IMR-90 (cell line): Measurements from ENCODE around the gene GGNBP2. TPM values are rescaled to one million over a fixed set of nuclear protein-coding genes. Genes with fewer than 3 reads are reported as not detected.

Source experiments
- ATAC-seq: fragments of 200-7000 bp; cut with Tn5 transposase; 2 replicates; pipeline ENCODE4 v1.9.1; 2020; ENCODE audit warnings: low read depth, mild to moderate bottlenecking, moderate library complexity
- BruUV-seq: library from RNA; stranded (reverse); fragments of 400-500 nt; replicated peaks from 2 replicates; lab custom pipeline; 2021; lab: Mats Ljungman, UMichigan
- CTCF ChIA-PET: fragments of 300-600 bp; formaldehyde crosslinking; extraction: SDS; loops from one replicate; lab custom pipeline; 2021; ENCODE audit warnings: antibody characterized with exemption; lab: Yijun Ruan, JAX
- POLR2A ChIA-PET: fragments of 300-600 bp; sonication (Branson Sonifier 250); formaldehyde crosslinking; loops from one replicate; lab custom pipeline; 2022; ENCODE audit warnings: antibody characterized with exemption; ENCODE audit not compliant: unreplicated experiment; lab: Charles Lee
- DNase-seq: peaks from one replicate; pipeline ENCODE4 v3.0.0; 2013
- H2AFZ ChIP-seq: replicated peaks from 2 replicates; pipeline ENCODE3; 2013; ENCODE audit warnings: low read length, mild to moderate bottlenecking; ENCODE audit not compliant: poor library complexity
- H2AK5ac ChIP-seq: 2 replicates; pipeline ENCODE4 v1.6.1; 2013; ENCODE audit warnings: low read depth, low read length, inconsistent platforms
- H2AK9ac ChIP-seq: replicated peaks from 2 replicates; pipeline ENCODE3; 2013; ENCODE audit warnings: mild to moderate bottlenecking, low read depth, low read length, moderate library complexity; ENCODE audit not compliant: poor library complexity
- H2BK120ac ChIP-seq: 2 replicates; pipeline ENCODE4 v1.6.1; 2013; ENCODE audit warnings: low read depth, low read length, inconsistent platforms
- H2BK15ac ChIP-seq: 3 replicates; pipeline ENCODE4 v1.6.1; 2013; ENCODE audit warnings: low read depth, low read length, inconsistent platforms
- H2BK20ac ChIP-seq: 2 replicates; pipeline ENCODE4 v1.6.1; 2013; ENCODE audit warnings: low read depth, mild to moderate bottlenecking, inconsistent platforms, low read length, moderate library complexity
- H2BK5ac ChIP-seq: 2 replicates; pipeline ENCODE4 v1.6.1; 2013; ENCODE audit warnings: mild to moderate bottlenecking, low read depth, low read length, inconsistent platforms; ENCODE audit not compliant: poor library complexity, severe bottlenecking
- H3K14ac ChIP-seq: replicated peaks from 2 replicates; pipeline ENCODE4 v1.6.1; 2013; ENCODE audit warnings: low read depth, low read length, inconsistent platforms
- H3K18ac ChIP-seq: 2 replicates; pipeline ENCODE4 v1.6.1; 2013; ENCODE audit warnings: low read depth, low read length, control low read depth
- H3K23ac ChIP-seq: 2 replicates; pipeline ENCODE4 v1.6.1; 2013; ENCODE audit warnings: low read depth, low read length, inconsistent platforms
- H3K27ac ChIP-seq: 2 replicates; pipeline ENCODE4 v1.5.1; 2013; ENCODE audit warnings: mild to moderate bottlenecking, control low read depth, low read length; ENCODE audit not compliant: insufficient read depth
- H3K27me3 ChIP-seq: 2 replicates; pipeline ENCODE4 v1.6.1; 2013; ENCODE audit warnings: low read length; ENCODE audit not compliant: control insufficient read depth, insufficient read depth
- H3K36me3 ChIP-seq: 2 replicates; pipeline ENCODE4 v1.6.1; 2013; ENCODE audit warnings: low read length, mixed read lengths; ENCODE audit not compliant: control insufficient read depth, insufficient read depth
- H3K4ac ChIP-seq: 2 replicates; pipeline ENCODE4 v1.6.1; 2013; ENCODE audit warnings: low read depth, low read length, inconsistent platforms
- H3K4me1 ChIP-seq: 2 replicates; pipeline ENCODE4 v1.6.1; 2013; ENCODE audit warnings: low read length, mixed read lengths; ENCODE audit not compliant: control insufficient read depth, insufficient read depth
- H3K4me2 ChIP-seq: 2 replicates; pipeline ENCODE4 v1.6.1; 2013; ENCODE audit warnings: low read depth, mild to moderate bottlenecking, control low read depth, low read length, moderate library complexity
- H3K4me3 ChIP-seq: 2 replicates; pipeline ENCODE4 v1.5.1; 2013; ENCODE audit warnings: low read depth, mild to moderate bottlenecking, control low read depth, low read length, moderate library complexity; ENCODE audit not compliant: insufficient read depth
- H3K56ac ChIP-seq: 2 replicates; pipeline ENCODE4 v1.6.1; 2013; ENCODE audit warnings: low read length, inconsistent platforms; ENCODE audit not compliant: insufficient read depth; ENCODE audit errors: extremely low read depth
- H3K79me1 ChIP-seq, 2 experiments: 2 replicates each; pipeline ENCODE4 v1.6.1; 2013; ENCODE audit warnings: low read length in 2 of 2, inconsistent platforms in 1 of 2, low read depth in 1 of 2
- H3K9ac ChIP-seq: 2 replicates; pipeline ENCODE4 v1.6.1; 2013; ENCODE audit warnings: low read depth, low read length, control low read depth
- H3K9me1 ChIP-seq: 2 replicates; pipeline ENCODE4 v1.6.1; 2013; ENCODE audit warnings: low read length, inconsistent platforms; ENCODE audit not compliant: insufficient read depth
- H3K9me3 ChIP-seq: 2 replicates; pipeline ENCODE4 v1.6.1; 2013; ENCODE audit warnings: low read length; ENCODE audit not compliant: control insufficient read depth, insufficient read depth
- H4K20me1 ChIP-seq: 2 replicates; pipeline ENCODE4 v1.6.1; 2013; ENCODE audit warnings: low read length, inconsistent platforms; ENCODE audit not compliant: insufficient read depth
- H4K5ac ChIP-seq: 2 replicates; pipeline ENCODE4 v1.6.1; 2013; ENCODE audit warnings: mild to moderate bottlenecking, low read depth, low read length, control low read depth
- H4K8ac ChIP-seq, 2 experiments: 2 replicates each; pipeline ENCODE4 v1.6.1; 2013; ENCODE audit warnings: low read depth in 2 of 2, low read length in 2 of 2, control low read depth in 1 of 2, inconsistent platforms in 1 of 2
- H4K91ac ChIP-seq: 2 replicates; pipeline ENCODE4 v1.6.1; 2013; ENCODE audit warnings: low read depth, low read length, inconsistent platforms; ENCODE audit not compliant: insufficient read depth
- BHLHE40 ChIP-seq: fragments of 150-350 bp; IDR thresholded peaks from 2 replicates; pipeline ENCODE4 v1.6.1; 2016; ENCODE audit warnings: mild to moderate bottlenecking, low read depth, low read length
- CEBPB ChIP-seq: IDR thresholded peaks from 2 replicates; pipeline ENCODE4 v1.6.1; 2012; ENCODE audit warnings: low read depth, low read length, improper control_type of control experiment
- CHD1 ChIP-seq: IDR thresholded peaks from 2 replicates; pipeline ENCODE4 v1.6.1; 2012; ENCODE audit warnings: low read depth, low read length, improper control_type of control experiment
- FOS ChIP-seq: fragments of 150-350 bp; IDR thresholded peaks from 2 replicates; pipeline ENCODE4 v1.6.1; 2016; ENCODE audit warnings: low read depth, low read length
- MAFK ChIP-seq: IDR thresholded peaks from 2 replicates; pipeline ENCODE4 v1.6.1; 2012; ENCODE audit warnings: low read depth, low read length, improper control_type of control experiment
- MAZ ChIP-seq: IDR thresholded peaks from 2 replicates; pipeline ENCODE4 v1.6.1; 2012; ENCODE audit warnings: low read depth, mild to moderate bottlenecking, low read length, improper control_type of control experiment, moderate library complexity, borderline replicate concordance
- MXI1 ChIP-seq: IDR thresholded peaks from 2 replicates; pipeline ENCODE4 v1.6.1; 2012; ENCODE audit warnings: low read depth, mild to moderate bottlenecking, low read length, moderate library complexity, borderline replicate concordance
- NFE2L2 ChIP-seq: fragments of 150-350 bp; IDR thresholded peaks from 2 replicates; pipeline ENCODE4 v1.6.1; 2016; ENCODE audit warnings: low read depth, mild to moderate bottlenecking, low read length
- POLR2A ChIP-seq: IDR thresholded peaks from 2 replicates; pipeline ENCODE4 v1.6.1; 2012; ENCODE audit warnings: mild to moderate bottlenecking, low read depth, low read length
- RCOR1 ChIP-seq: IDR thresholded peaks from 2 replicates; pipeline ENCODE4 v1.6.1; 2012; ENCODE audit warnings: mild to moderate bottlenecking, low read length, improper control_type of control experiment; ENCODE audit not compliant: insufficient replicate concordance
- RFX5 ChIP-seq: IDR thresholded peaks from 2 replicates; pipeline ENCODE4 v1.8.0; 2012; ENCODE audit warnings: low read depth, mild to moderate bottlenecking, low read length, moderate library complexity
- WGBS, 2 experiments: methylation state at CpG; one replicate each; pipeline versions ENCODE4 v1.1.5 to v1.1.7; 2013; ENCODE audit warnings: missing lambda C conversion rate in 2 of 2; ENCODE audit not compliant: insufficient read length in 1 of 2; ENCODE audit errors: extremely low coverage in 2 of 2; 5-methylcytosine and 5-hydroxymethylcytosine counted together
- dilution Hi-C: fragments of 300-500 bp; cut with HindIII; formaldehyde crosslinking; loops from one replicate; pipeline ENCODE4 v1.14.3; 2018; ENCODE audit warnings: low sequenced_read_pairs; ENCODE audit not compliant: unreplicated experiment
- in situ Hi-C: fragments of 300-500 bp; cut with MboI; formaldehyde crosslinking; loops from 3 replicates; pipeline ENCODE4 v1.14.3; 2019; ENCODE audit warnings: low sequenced_read_pairs, inconsistent platforms, mixed read lengths
- intact Hi-C: fragments of 100-400 bp; cut with micrococcal nuclease; formaldehyde crosslinking; loops from 2 replicates; pipeline ENCODE4 v1.10.0; 2022
- polyA plus RNA-seq, 3 experiments: library from polyadenylated mRNA; depleted of rRNA; stranded (reverse); fragments of >200 nt; gene quantifications; 2 replicates each; pipeline ENCODE4 v1.2.3, GENCODE V29; 2012; ENCODE audit warnings: low replicate concordance in 1 of 3
- total RNA-seq: library from RNA; depleted of rRNA; stranded (reverse); fragments of >200 nt; gene quantifications from 2 replicates; pipeline ENCODE4 v1.2.3, GENCODE V29; 2012
- TF ChIP-seq, protein P1 (sequence below): conservative IDR thresholded peaks from 2 replicates; pipeline ENCODE4 v1.5.1; 2012; ENCODE audit warnings: mild to moderate bottlenecking, low read depth, low read length, improper control_type of control experiment
- TF ChIP-seq, protein P2 (sequence below): fragments of 150-350 bp; IDR thresholded peaks from 2 replicates; pipeline ENCODE4 v1.6.1; 2016; ENCODE audit warnings: low read depth, mild to moderate bottlenecking, low read length, moderate library complexity, borderline replicate concordance
- TF ChIP-seq, protein P3 (sequence below): fragments of 150-350 bp; IDR thresholded peaks from 2 replicates; pipeline ENCODE4 v1.6.1; 2017; ENCODE audit warnings: mild to moderate bottlenecking, antibody characterized with exemption, low read length, low read depth

Gene GGNBP2
- total and polyA plus RNA-seq, 2 of the 4 experiments (the other 2 are of a cell fraction) = 40.7 to 56.2 TPM

DNA sequence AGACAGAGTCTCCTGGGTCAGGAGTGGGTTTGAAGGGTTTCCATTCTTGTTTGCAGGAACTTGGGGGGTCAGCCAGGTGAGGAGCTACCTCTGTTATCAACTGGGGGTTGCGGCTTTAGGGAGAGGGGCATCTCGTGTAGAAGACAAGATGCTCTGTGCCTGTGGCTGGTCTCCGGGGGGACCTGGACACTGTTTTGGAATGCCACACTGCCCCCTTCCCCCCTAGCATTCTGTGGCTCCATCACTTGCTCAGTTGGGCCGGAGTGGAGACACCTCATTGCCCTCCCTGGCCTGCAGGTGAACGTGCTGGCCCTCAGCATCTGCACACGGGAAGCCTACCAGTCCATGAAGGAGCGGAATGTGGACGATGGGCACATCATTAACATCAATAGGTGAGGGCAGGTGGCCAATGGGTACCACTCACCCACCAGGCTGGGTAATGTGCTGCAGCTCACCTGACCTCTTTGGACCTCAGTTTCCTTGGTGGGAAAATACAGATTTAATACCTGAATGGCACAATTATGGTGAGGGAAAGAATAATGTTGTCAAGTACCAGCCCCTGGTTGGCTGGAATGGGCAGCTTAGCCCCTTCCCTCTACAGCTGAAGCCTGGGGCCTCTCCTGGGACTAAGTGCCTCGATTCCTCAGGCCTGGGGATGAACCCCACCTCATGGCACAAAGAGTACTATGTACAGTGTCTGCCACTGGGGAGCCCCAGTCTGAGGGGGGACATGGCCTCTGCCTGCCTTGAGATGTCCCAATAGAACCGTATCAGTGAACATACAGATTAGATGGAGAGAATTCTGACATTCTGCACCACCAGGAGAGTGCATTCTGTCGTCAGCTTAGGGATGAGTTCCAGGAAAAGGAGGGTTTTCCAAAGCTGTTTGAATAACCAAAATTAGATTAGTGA, 53.4 kb downstream of the GGNBP2 start:
- in situ Hi-C loops = no loop called here
- dilution Hi-C loops = no loop called here
- CTCF ChIA-PET = no interaction called here
- Histone ChIP-seq H3K4me3 (no peak overlapping the region), H3K27ac (no peak overlapping the region), H3K23ac (no peak overlapping the region), H4K8ac (no peak overlapping the region), H3K9me1 (peaks cover 20% of the 10 kb centered on the region), H4K5ac (no peak overlapping the region), H3K9me3 (no peaks in the 10 kb centered on the region), H4K91ac (no peak overlapping the region), H2BK20ac (no peak overlapping the region), H2AK5ac (no peak overlapping the region), H3K14ac (no peak overlapping the region), H2BK15ac (no peak overlapping the region), H3K36me3 (no peaks in the 10 kb centered on the region), H3K18ac (no peak overlapping the region), H4K20me1 (no peaks in the 10 kb centered on the region; the same call in 1 of the 2 replicates), H2AFZ (no peak overlapping the region), H3K9ac (no peak overlapping the region), H2BK5ac (no peak overlapping the region), H3K4me1 (peaks cover 6% of the 10 kb centered on the region), H3K27me3 (no peaks in the 10 kb centered on the region), H3K56ac (no peak overlapping the region), H3K79me1 (peaks cover 11 to 54% of the 10 kb centered on the region in 2 experiments; a peak in 3 of 4 replicates), H3K4ac (no peak overlapping the region), H2AK9ac (no peak overlapping the region), H3K4me2 (no peak overlapping the region), H2BK120ac (no peak overlapping the region)
- POLR2A ChIA-PET = no interaction called here
- intact Hi-C loops = no loop called here
- no peak for DNase-seq
- no TSS peak for BruUV-seq
- no peak for ATAC-seq
- WGBS, 2 experiments = 90% methylated on average over 2 of the region's 11 CpGs; no CpG with 5 or more reads in 1 of the 2 experiments
- TF ChIP-seq CHD1 (no peak), MAFK (no peak), RCOR1 (no peak), BHLHE40 (no peak), NFE2L2 (no peak), RFX5 (no peak), MAZ (no peak), POLR2A (no peak), CEBPB (no peak), MXI1 (no peak), FOS (no peak)
- TF ChIP-seq, protein P1, sequence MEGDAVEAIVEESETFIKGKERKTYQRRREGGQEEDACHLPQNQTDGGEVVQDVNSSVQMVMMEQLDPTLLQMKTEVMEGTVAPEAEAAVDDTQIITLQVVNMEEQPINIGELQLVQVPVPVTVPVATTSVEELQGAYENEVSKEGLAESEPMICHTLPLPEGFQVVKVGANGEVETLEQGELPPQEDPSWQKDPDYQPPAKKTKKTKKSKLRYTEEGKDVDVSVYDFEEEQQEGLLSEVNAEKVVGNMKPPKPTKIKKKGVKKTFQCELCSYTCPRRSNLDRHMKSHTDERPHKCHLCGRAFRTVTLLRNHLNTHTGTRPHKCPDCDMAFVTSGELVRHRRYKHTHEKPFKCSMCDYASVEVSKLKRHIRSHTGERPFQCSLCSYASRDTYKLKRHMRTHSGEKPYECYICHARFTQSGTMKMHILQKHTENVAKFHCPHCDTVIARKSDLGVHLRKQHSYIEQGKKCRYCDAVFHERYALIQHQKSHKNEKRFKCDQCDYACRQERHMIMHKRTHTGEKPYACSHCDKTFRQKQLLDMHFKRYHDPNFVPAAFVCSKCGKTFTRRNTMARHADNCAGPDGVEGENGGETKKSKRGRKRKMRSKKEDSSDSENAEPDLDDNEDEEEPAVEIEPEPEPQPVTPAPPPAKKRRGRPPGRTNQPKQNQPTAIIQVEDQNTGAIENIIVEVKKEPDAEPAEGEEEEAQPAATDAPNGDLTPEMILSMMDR = no peak
- TF ChIP-seq, protein P2, sequence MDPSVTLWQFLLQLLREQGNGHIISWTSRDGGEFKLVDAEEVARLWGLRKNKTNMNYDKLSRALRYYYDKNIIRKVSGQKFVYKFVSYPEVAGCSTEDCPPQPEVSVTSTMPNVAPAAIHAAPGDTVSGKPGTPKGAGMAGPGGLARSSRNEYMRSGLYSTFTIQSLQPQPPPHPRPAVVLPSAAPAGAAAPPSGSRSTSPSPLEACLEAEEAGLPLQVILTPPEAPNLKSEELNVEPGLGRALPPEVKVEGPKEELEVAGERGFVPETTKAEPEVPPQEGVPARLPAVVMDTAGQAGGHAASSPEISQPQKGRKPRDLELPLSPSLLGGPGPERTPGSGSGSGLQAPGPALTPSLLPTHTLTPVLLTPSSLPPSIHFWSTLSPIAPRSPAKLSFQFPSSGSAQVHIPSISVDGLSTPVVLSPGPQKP = no peak
- TF ChIP-seq, protein P3, sequence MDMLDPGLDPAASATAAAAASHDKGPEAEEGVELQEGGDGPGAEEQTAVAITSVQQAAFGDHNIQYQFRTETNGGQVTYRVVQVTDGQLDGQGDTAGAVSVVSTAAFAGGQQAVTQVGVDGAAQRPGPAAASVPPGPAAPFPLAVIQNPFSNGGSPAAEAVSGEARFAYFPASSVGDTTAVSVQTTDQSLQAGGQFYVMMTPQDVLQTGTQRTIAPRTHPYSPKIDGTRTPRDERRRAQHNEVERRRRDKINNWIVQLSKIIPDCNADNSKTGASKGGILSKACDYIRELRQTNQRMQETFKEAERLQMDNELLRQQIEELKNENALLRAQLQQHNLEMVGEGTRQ = no peak
